GM12874 (cell line): ENCODE measurements around the gene EXOC7.

Experiments used
- TF ChIP-seq, protein P1 (sequence below): IDR thresholded peaks from 2 replicates; pipeline ENCODE4 v1.5.1; 2011; ENCODE audit warnings: low read depth, mild to moderate bottlenecking, control low read depth, low read length, moderate library complexity; ENCODE audit not compliant: insufficient read depth

EXOC7 gene

DNA sequence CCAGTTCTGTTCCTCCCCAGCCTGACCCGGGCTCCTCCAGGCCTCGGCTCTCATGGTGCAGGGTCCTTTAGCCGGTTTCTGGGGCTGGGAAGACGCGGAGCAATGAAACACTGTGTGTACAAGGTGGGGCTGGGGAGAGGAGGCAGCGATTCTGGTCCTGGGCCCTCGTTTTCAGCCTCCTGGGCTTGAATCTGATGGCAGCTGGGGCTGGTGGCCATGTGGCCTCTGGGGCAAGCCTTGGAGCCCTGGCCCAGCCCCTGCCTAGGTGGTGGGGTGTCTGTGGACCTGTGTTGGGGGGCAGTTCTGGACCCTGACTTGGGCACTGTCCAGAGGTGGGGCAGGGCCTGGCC lies 33.4 kb upstream of the EXOC7 start:
- TF ChIP-seq, protein P1, sequence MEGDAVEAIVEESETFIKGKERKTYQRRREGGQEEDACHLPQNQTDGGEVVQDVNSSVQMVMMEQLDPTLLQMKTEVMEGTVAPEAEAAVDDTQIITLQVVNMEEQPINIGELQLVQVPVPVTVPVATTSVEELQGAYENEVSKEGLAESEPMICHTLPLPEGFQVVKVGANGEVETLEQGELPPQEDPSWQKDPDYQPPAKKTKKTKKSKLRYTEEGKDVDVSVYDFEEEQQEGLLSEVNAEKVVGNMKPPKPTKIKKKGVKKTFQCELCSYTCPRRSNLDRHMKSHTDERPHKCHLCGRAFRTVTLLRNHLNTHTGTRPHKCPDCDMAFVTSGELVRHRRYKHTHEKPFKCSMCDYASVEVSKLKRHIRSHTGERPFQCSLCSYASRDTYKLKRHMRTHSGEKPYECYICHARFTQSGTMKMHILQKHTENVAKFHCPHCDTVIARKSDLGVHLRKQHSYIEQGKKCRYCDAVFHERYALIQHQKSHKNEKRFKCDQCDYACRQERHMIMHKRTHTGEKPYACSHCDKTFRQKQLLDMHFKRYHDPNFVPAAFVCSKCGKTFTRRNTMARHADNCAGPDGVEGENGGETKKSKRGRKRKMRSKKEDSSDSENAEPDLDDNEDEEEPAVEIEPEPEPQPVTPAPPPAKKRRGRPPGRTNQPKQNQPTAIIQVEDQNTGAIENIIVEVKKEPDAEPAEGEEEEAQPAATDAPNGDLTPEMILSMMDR, result no peak

DNA sequence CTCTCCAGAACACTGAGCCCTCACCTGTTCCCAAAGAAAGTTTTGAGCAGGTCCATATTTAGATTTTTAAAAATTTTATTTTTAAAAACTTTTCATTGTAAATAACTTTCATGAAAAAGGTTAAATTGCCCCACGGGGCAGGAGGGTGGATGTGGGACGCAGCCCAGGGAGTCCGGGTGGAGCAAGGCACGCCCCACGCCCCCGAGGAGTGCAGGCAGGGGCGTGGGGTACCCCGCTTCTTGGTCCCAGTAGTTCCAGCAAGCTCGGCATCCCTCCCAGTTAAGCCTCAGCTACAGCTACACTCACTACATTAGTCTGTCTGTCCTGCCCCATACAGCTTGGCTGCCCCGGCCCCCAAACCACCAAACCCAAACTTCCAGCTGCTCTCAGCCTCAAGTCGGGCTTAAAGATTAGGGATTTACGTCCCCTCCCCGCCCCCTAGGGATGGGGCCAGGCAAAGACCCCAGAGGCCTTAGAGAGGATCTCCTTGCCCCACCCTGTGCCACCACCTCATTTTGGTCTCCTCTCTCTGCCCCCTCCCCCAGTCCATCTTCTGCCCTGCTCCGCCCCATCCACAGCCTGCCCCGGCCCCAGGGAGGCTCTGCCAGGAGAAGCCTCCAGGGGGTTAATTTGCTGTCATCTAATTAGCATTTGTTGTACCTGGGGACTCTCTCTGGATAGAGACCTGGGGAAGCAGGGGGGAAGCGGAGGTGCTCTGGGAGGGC lies 32.9 kb upstream of the EXOC7 start:
- TF ChIP-seq, protein P1, result no peak

DNA sequence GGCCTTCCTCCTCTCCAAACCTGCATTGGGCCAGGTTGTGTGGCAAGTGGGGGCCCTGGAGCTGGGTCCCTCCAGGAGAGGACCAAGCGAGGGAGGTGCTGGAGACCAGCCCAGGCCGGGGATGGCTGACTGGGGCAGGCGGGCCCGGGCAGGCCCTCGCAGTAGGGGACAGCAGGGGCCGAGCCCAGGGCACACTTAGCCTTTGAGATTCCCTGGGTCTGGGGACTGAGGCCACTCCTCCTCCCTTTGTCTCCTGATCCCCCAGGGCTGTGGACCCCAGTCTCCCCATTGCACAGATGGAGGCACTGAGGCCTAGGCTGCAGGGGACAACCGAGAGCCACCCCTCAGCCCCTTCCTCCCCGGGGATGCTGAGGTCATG lies 32.2 kb upstream of the EXOC7 start:
- TF ChIP-seq, protein P1, result no peak

DNA sequence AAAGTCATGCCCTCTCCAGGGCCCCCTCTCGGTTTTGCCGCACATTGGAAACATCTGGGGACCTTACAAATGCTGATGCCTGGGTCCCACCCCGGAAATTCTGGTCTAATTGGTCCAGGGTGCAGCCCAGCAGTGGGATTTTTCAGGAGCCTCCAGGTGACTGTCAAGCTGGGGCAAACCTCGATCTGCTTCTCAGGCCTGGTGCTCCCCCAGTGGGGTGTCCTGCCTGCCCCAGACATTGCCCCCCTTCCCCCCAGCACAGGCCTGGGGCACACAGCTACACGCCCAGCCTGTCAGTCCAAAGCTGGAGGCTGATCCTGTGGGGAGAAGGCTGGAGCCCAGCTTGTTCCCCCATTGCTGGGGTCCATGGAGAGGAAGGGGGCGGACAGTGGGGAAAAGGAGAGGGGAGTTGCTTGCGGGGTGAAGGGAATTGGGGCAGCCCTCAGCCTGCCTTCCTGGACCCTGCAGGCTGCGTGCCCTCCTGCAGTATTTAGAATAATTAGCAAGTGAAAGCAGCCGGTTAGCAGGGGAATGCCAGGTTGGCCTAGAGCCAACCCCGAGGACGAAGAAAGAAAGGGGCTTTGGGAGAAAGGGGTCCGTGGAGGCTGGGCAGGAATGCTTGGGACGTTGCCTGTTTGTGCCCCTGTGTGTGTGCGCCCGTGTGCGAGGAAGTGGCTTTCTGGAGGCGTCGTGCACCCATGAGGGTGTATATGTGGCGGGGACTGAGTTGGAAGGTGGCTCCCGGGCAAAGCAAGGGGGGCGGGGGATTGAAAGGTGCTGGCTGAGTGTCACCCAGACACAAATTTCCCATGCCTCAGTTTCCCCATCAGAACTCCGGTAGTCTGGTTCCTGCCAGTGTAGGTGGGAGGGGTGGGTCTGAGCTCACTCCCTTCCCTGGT lies 31.6 kb upstream of the EXOC7 start:
- TF ChIP-seq, protein P1, result no peak

DNA sequence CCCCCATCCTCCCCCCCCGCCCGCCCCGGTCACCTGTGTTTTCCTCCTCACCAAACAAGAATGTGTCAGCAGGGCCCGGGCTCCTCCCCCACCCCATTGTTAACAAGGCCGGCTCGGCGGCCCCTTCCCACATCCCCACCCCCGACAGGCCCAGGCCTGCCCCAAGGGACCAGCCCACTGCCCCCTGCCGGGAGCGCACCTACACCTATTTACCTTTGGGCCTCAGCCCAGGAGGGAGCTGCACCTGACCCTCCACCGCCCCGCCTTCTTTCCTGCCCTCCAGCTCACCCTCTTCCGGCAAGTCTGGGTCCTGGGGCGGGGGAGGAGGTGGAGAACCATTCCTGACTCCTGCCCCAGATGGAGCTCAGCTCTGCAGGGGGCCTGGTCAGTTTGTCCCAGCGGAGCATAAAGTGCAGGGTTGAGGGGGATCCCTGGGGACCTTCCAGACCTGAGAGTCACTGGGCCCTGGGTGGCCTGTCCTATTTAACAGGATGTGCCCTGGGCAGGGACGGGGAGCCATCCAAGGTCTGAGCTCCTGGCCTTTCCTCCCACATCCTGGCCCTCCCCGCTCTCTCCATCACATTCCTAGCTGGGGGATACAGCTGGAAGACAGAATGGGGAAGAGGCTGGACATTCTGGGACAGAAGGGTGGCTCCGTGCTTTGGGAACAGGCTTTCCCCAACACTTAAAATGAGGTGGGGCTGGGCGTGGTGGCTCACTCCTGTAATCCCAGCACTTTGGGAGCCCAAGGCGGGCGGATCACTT lies 29.2 kb upstream of the EXOC7 start:
- TF ChIP-seq, protein P1, result no peak

DNA sequence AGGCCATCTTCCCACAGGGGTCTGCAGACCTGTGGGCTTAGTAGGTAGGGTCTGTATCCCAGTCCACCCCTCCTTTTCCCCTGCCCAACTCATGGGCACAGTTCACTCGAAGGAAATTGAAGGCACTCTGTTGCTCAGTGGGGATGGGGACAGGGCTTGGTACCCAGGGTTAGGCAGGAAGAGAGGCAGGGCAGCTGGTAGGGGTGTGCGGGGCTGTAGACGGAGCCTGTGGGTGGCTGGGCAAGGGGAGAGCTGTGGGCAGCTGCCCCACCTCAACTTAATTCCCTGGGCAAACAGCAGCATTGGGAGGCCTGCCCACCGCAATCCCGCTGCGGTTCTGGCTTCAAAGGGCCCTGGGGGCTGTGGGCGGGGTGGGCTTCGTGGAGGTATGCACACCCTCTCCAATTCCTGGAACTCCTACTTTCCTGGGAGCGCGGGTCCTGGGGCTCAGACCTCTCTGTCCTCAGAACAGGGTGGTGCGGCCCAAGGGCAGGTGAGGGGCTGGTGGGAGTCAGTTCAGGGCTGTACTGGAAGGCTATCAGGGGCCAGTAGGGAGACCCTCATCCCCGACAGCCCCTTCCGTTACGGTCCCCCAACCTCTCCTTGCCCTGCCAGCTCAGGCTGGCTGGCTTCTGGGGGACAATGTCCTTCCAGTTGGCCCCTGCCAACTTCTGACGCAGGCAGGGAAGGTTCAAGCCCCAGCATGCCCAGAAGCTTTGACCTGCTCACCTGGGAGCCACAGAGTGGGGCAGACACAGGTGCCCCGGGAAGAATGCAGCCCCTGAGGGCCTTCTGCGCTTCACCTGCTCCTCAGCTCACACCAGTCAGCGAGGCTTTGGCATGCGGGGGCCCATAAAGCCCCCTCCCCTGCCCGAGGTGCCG lies 28.3 kb upstream of the EXOC7 start:
- TF ChIP-seq, protein P1, result no peak
